Measurements from ENCODE around the gene GDA. TPM values are rescaled to one million over a fixed set of nuclear protein-coding genes. Genes with fewer than 3 reads are reported as not detected.

GDA gene
- total RNA-seq, 1 donor from 2014 or later, result not detected

DNA sequence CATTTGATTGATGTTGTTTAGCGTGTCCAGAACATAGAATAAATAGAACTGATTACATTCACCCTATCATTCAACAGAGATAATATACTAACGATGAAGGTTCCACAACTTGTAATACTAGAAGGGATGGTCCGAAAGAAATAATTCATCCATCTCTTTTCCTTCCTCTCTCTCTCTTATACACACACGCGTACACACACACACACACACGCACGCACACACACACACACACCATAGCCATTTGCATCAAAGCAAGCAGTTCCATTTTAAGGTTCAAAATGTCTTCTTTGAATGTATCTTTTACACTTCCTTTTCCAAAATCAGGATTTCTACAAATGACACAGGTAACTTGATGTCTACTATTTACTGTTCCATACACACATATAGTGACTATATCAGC lies 887 bp downstream of the GDA start:
- intact Hi-C loops (cut with micrococcal nuclease), result no loop called here

DNA sequence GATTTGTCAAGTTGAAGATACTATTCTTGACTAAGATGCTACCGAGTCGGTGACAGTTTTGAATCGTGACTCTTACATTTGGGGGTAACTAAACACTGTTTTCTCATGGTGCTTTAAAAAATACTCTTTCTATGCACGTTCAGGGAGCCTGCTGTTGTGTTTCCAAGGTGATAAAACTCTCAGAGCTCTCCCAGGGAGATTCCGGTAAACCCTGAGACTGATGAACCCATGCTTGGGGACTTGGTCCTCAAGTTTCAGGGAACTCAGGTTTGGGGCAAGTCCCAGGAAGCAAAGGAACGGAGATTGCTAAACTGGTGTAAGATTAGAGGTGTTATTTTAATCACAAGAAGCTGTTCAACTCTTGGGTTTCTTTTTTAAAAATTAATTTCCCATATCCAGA lies 1.4 kb downstream of the GDA start:
- intact Hi-C loops (cut with micrococcal nuclease), result no loop called here

DNA sequence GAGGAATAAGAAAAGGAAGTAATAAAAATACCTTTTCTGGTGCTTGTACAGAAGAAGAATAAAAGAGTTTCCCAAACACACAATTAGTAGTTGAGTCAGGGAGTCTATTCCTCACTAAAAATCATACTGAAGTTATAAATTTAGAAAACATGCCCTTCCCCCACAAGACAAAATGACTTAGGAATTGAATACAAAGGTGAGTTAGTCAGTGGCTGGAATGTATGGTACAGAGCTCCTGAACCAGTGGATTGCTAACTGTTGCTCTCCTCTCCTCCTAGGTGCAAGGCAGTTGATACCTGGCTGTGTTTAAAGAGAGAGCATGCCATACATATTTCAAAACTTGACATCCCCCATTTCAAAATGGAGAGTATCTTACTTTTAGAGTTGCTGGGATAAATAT lies 1.9 kb downstream of the GDA start:
- intact Hi-C loops (cut with micrococcal nuclease), result no loop called here

DNA sequence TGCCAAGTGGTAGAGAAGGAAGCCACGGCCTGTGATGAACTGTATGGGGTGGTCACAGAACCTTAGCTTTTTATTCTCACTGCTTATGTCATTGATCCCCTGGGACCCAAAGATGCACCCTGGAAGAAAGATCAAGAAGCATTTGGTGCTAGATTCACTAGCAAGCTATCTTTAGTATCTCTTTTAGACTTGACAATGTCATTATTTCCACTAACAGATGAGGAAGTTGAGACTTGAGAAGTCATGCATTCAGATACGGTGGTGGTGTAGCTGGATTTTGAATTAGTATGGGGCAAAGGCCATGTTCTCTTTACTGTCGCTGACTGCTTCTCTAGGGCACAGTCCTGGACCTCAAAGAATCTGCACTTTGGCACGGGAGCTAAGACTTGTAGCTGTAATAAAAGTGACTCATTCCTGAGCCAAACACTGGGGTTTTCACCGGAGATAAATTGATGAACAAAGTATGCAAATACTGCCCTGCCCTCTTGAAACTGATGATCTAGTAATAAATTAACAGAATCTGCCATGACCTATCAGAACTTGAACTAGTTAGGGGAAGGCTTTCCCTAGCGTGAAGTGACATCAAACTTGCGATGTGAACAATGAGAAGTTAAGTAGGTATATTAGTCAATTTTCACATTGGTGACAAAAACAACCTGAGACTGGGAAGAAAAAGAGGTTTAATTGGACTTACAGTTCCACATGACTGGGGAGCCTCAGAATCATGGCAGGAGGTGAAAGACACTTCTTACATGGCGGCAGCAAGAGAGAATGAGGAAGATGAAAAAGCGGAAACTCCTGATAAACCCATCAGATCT lies 5.4 kb downstream of the GDA start:
- intact Hi-C loops (cut with micrococcal nuclease), result no loop called here

DNA sequence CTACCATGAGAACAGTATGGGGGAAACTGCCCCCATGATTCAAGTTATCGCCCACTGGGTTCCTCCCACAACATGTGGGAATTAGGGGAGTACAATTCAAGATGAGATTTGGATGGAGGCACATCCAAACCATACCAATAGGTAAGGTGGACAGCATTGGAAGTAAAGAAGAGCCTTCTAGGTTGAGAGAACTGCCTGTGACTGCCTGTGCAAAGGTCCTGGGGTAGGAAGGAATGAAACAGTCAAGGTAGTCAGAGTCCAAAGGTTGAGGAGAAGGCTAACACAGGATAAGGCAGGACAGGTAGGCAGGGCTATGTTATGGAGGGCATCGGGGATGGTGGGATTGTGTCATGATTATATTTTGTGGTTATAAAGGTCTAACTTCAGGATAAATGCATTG lies 6.1 kb downstream of the GDA start:
- intact Hi-C loops (cut with micrococcal nuclease), result no loop called here

DNA sequence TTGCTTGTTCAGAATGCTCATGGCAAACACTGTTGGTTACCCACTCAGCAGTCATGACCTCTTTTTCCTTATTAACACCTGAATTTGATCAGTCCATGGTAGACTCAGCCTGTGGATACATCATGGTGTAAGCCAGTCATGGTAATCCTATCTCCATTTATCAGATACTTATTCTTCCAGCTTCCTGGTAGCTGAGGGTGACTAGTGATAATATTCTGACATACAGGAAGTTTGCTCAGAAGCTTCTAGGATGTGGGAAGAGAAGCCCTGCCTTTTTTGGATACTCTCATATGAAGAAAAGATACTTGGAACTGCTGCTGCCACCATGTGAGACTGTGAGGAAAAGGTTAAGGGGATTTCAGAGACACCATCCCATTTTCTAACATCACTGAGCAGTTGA lies 7.3 kb downstream of the GDA start:
- intact Hi-C loops (cut with micrococcal nuclease), result no loop called here

DNA sequence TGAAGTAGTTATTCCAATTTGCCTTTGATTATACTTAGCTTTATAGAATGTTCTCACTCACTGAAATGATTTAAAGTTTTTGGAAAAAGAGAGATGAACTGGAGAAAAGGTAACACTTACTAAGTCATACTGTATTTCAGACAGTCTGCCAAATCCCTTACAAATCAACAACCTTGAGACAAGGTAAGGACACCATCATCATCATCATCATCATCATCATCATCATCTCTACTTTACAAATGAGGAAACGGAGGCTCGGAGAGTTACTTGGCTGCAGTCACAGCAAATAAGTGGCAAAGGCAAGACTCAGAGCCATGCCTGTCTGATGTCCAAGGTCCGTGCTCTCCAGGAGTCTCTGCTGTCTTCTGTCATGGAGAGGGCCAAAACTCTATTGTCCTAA lies 9.4 kb downstream of the GDA start:
- intact Hi-C loops (cut with micrococcal nuclease), result no loop called here

DNA sequence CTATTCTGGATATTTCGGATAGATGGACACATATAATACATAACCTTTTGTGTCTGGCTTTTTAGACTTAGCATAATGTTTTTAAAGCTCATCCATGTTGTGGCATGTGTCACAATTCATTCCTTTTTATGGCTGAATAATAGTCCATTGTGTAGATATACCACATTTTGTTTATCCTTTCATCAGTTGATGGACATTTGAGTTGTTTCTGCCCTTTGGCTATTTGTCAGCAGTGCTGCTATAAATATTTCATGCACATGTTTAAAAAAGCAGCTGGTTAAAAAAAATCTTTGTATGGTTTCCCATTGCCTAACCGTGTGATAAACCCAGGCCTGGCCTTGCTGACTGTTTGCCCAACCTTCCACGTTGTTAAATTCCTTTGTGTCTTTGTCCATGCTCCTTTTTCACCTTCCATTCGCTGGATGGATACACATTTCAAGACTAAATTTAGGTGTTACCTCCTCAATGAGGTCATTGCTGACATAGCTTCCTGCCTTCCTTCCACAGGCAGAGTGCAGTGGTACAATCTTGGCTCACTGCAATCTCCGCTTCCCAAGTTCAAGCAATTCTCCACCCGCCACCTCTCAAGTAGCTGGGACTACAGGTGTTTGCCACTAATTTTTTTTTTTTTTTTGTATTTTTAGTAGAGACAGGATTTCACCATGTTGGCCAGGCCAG lies 11.3 kb downstream of the GDA start:
- intact Hi-C loops (cut with micrococcal nuclease), result no loop called here

GRCh38 chr9:72165326-72165725 lies 16.1 kb downstream of the GDA start:
- intact Hi-C loops (cut with micrococcal nuclease), result no loop called here

GRCh38 chr9:72165821-72166547 lies 16.7 kb downstream of the GDA start:
- intact Hi-C loops (cut with micrococcal nuclease), result no loop called here

- intact Hi-C loops (cut with micrococcal nuclease), result no loop called here
Observed at GRCh38 chr9:72168075-72168474, 18.8 kb downstream of the GDA start.

DNA sequence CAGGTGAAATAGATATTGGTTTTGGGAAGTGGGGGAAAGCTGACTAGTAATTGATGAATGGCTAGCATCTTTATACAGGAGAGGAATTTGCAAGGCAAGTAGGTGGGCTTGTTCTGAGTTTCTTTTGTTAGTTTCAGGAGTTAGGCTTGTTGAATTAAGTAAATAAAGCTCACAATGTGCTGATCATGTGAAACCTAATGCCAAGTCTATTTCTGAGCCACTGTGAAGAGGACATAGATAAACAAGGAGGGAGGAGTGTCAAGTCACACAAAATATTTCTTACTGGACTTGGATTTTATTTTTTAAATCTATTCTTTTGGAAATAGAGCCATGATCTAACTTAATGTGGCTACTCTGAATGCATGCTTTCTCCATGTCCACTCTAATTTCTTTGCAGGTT lies 19.9 kb downstream of the GDA start:
- intact Hi-C loops (cut with micrococcal nuclease), result no loop called here

- intact Hi-C loops (cut with micrococcal nuclease), result no loop called here
Observed at GRCh38 chr9:72173080-72173479, 23.8 kb downstream of the GDA start.

DNA sequence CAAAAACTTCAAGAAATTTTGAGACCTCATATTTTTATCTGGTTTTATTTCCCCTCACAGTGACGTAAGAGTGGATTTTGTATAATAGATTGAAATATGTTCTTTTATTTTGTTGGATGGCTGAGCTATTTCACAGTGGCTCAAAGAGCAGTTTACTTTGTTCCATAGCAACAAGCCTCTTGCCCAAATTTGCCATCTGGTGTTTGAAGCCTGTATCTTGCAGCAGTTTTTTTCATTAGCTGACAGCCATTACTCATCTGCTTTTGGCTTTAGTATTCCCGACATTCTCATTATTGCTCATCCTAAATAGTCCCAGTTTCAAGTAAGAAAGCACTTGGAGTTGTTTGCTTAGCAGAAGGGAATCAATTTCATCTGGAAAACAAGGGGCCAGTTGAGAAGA lies 36.3 kb downstream of the GDA start:
- intact Hi-C loops (cut with micrococcal nuclease), result no loop called here

DNA sequence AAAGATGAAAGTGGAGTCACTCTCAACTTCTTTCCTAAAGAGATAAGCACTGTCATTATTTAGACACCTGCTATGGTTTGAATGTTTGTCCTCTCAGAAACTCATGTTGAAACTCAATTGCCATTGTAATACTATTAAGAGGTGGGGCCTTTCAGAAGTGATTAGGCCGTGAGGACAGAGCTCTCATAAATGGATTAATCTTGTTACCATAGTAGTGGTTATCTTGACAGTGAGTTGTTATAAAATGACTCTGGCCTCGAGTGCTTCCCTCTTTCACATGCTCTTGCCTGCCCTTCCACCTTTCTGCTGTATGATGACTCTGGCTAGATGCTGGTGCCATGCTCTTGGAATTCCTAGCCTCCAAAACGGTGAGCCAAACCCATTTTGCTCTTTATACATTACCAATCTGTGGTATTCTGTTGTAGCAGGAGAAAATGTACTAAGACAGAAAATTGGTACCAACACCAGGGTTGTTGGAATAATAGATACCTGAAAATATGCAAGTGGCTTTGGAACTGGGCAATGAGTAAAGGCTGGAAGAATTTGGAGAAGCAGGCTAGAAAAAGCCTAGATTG lies 38.0 kb downstream of the GDA start:
- intact Hi-C loops (cut with micrococcal nuclease), result no loop called here

- intact Hi-C loops (cut with micrococcal nuclease), result no loop called here
Observed at GRCh38 chr9:72188232-72188631, 39.0 kb downstream of the GDA start.

- intact Hi-C loops (cut with micrococcal nuclease), result no loop called here
Observed at GRCh38 chr9:72193478-72193881, 44.2 kb downstream of the GDA start.

DNA sequence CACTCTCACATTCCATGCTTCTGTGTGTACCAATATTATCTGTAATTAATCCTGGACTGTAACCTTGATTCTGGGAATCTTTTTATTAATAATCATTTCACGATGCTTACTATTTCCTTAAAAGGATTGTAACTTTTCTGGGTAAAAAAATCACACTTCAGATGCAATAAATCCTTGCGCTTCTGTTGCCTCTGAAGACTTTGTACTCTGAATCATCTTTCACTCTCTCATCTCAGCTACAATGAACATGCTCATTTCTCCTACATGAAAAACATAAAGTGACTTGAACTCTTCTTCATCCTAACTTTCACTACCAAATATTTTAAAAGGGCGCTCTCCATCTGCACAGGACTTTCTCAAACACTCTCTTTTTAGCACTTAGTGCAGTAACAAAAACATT lies 50.0 kb downstream of the GDA start:
- intact Hi-C loops (cut with micrococcal nuclease), result no loop called here

- intact Hi-C loops (cut with micrococcal nuclease), result loop anchor here (5.0 to 10.0 kb wide), 2 partner anchors 163 to 624 kb away; no protein-coding TSS in a partner anchor
Observed at GRCh38 chr9:72200452-72200851, 51.2 kb downstream of the GDA start.

DNA sequence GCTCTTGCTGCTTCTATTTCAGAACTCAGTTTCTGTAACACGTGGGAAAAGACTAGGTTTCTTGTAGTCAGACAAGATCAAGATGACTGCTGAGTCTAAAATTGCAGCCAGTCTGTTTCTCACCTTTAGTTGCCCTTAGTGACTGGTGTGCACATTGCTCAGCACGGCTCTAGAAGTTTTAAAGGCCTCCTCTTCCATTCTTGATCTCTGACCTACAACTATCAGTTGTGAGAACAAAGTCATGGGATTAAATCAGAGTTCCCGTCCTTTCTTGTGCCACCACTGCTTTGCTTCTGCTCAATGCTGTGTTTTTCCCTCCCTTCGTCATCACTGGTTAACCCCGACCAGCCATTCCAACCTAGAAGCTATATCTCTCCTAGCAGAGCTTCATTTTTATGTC lies 52.8 kb downstream of the GDA start:
- intact Hi-C loops (cut with micrococcal nuclease), result loop anchor here (5.0 to 10.0 kb wide), 2 partner anchors 165 to 623 kb away; no protein-coding TSS in a partner anchor

GRCh38 chr9:72203205-72203803 lies 54.1 kb downstream of the GDA start:
- intact Hi-C loops (cut with micrococcal nuclease), result loop anchor here (1.0 to 10.0 kb wide), 3 partner anchors 69 to 621 kb away; no protein-coding TSS in a partner anchor

Measured in T-helper 1 cell treated with Interleukin-12 subunit alpha and Interleukin-12 subunit beta and Interleukin-4 antibody, amounts not matched to agents 30 ng/mL and 1 ng/mL, for 36 hours (primary cell).